GM12878 (cell line): Measurements from ENCODE around the gene ALG8.

ENCODE experiments used
- CREM ChIP-seq: IDR thresholded peaks from 2 replicates; pipeline ENCODE4 v1.6.1; 2014; ENCODE audit warnings: antibody characterized with exemption, low read depth
- CTCF ChIP-seq, 3 experiments: IDR thresholded peaks in 2 of 3; conservative IDR thresholded peaks in 1 of 3; 2 replicates each; pipeline ENCODE4 v1.5.1; 2011; ENCODE audit warnings: low read depth in 3 of 3, low read length in 3 of 3, mild to moderate bottlenecking in 3 of 3, control low read depth in 2 of 3, moderate library complexity in 2 of 3, inconsistent platforms in 1 of 3, mixed read lengths in 1 of 3; ENCODE audit not compliant: control insufficient read depth in 2 of 3, insufficient read depth in 1 of 3; ENCODE audit errors: extremely low read depth in 1 of 3
- EZH2 ChIP-seq: IDR thresholded peaks from 2 replicates; pipeline ENCODE4 v1.6.1; 2012; ENCODE audit warnings: low read depth, mild to moderate bottlenecking, control low read depth, inconsistent platforms, low read length, borderline replicate concordance; ENCODE audit not compliant: control insufficient read depth
- FOS ChIP-seq: IDR thresholded peaks from 3 replicates; pipeline ENCODE4 v1.6.1; 2011; ENCODE audit warnings: borderline replicate concordance; ENCODE audit not compliant: insufficient read length; ENCODE audit errors: extremely low read depth
- SMAD5 ChIP-seq: IDR thresholded peaks from 2 replicates; pipeline ENCODE4 v1.6.1; 2016; ENCODE audit warnings: antibody characterized with exemption, low read depth
- TAF1 ChIP-seq: IDR thresholded peaks from 2 replicates; pipeline ENCODE4 v1.6.1; 2011; ENCODE audit warnings: mild to moderate bottlenecking, low read depth, low read length, borderline replicate concordance

DNA sequence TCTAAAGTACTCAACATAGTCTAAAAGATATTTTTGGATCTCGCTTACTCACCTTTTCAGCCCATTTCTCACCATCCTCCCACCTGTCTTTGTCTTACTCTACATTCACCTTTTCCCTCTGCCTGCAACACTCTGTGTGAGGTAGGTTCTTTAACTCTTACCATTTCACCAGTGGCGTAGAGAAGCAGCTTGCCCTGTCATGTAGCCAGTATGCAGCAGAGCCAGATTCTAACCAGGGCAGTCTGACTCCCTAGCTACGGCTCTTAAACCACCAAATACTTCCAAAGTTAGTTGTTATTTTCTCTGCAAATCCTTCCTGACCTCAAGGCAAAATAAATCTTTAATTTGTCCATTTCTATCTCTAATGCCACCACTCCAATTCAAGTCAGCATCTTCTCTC, 7.5 kb downstream of the ALG8 start:
- TF ChIP-seq CTCF (IDR thresholded peaks at IDR 0.05 in 2 of 3, conservative IDR thresholded peaks at IDR 0.05 in 1 of 3; ENCODE audit: control insufficient read depth in 2 of 3, extremely low read depth in 1 of 3, insufficient read depth in 1 of 3, low read depth in 3 of 3, low read length in 3 of 3): no peak
- TF ChIP-seq CREM: no peak
- TF ChIP-seq TAF1: no peak
- no peak for TF ChIP-seq EZH2
- no peak for TF ChIP-seq FOS
- no peak for TF ChIP-seq SMAD5
